K562 (cell line): Measurements from ENCODE around the gene ME3. TPM values are rescaled to one million over a fixed set of nuclear protein-coding genes. Genes with fewer than 3 reads are reported as not detected.

Experiments
- ATAC-seq: fragments of 200-7000 bp; cut with Tn5 transposase; 3 replicates; pipeline ENCODE4 v1.9.1; 2020; ENCODE audit warnings: moderate library complexity
- BruUV-seq: library from RNA; stranded (reverse); fragments of 400-500 nt; replicated peaks from 2 replicates; lab custom pipeline; 2021; lab: Mats Ljungman, UMichigan
- CTCF ChIA-PET: fragments of 300-600 bp; formaldehyde crosslinking; extraction: SDS; loops from one replicate; lab custom pipeline; 2021; ENCODE audit warnings: low intra/inter-chr PET ratio; lab: Yijun Ruan, JAX
- POLR2A ChIA-PET: fragments of 300-600, 350-650 bp; sonication (Branson Sonifier 250); formaldehyde crosslinking; extraction: SDS; loops from one replicate; lab custom pipeline; 2021; ENCODE audit warnings: antibody characterized with exemption, inconsistent platforms; lab: Yijun Ruan, JAX
- DNase-seq, 4 experiments: peaks; one replicate each; pipeline versions ENCODE4 v3.0.0 to v3.0.0-alpha.2; 2011 to 2018; ENCODE audit warnings: low spot score in 3 of 4, mixed read lengths in 3 of 4; ENCODE audit errors: extremely low read depth in 1 of 4
- FAIRE-seq: peaks from 2 replicates; lab custom pipeline; 2011; peaks lifted over from hg19 to GRCh38; lab: Jason Lieb, UNC
- H2AFZ ChIP-seq: 2 replicates; pipeline ENCODE4 v1.6.0; 2011; ENCODE audit warnings: low read depth, low read length, control low read depth, inconsistent platforms
- H3K27ac ChIP-seq: fragments of 200-600 bp; 3 replicates; pipeline ENCODE4 v1.8.0; 2011; ENCODE audit warnings: low read depth, mild to moderate bottlenecking, control low read depth, inconsistent platforms, low read length, moderate library complexity, mixed read lengths; ENCODE audit errors: extremely low read depth
- H3K27me3 ChIP-seq, 2 experiments: fragments of 300-600 bp in 1 of 2; 2 replicates in 1 of 2; 3 replicates in 1 of 2; pipeline versions ENCODE4 v1.6.0 to v1.8.0; 2011; ENCODE audit warnings: inconsistent platforms in 2 of 2, low read length in 2 of 2, mild to moderate bottlenecking in 1 of 2, mixed read lengths in 1 of 2, moderate library complexity in 1 of 2; ENCODE audit not compliant: control insufficient read depth in 2 of 2, insufficient read depth in 2 of 2
- H3K36me3 ChIP-seq: fragments of 300-600 bp; 3 replicates; pipeline ENCODE4 v1.8.0; 2011; ENCODE audit warnings: mild to moderate bottlenecking, low read length, inconsistent platforms; ENCODE audit not compliant: control insufficient read depth, insufficient read depth
- H3K4me1 ChIP-seq, 2 experiments: fragments of 200-600 bp in 1 of 2; replicated peaks in 1 of 2; 2 replicates in 1 of 2; 3 replicates in 1 of 2; pipeline versions ENCODE4 v1.5.1 to v1.8.0; 2011; ENCODE audit warnings: inconsistent platforms in 2 of 2, low read length in 2 of 2, mild to moderate bottlenecking in 1 of 2, mixed read lengths in 1 of 2, moderate library complexity in 1 of 2; ENCODE audit not compliant: control insufficient read depth in 2 of 2, insufficient read depth in 2 of 2
- H3K4me2 ChIP-seq: 2 replicates; pipeline ENCODE4 v1.6.1; 2011; ENCODE audit warnings: low read length, control low read depth, inconsistent platforms, mixed read lengths; ENCODE audit not compliant: insufficient read depth
- H3K4me3 ChIP-seq: fragments of 200-600 bp; sonication (generic), shearing (Covaris generic); 2 replicates; pipeline ENCODE4 v1.5.1; 2016; ENCODE audit warnings: control low read depth, inconsistent platforms
- H3K79me2 ChIP-seq: fragments of 200-600 bp; 3 replicates; pipeline ENCODE4 v1.8.0; 2011; ENCODE audit warnings: low read length, inconsistent platforms; ENCODE audit not compliant: control insufficient read depth, insufficient read depth
- H3K9ac ChIP-seq, 2 experiments: 2 replicates each; pipeline versions ENCODE4 v1.6.0 to v1.6.1; 2011; ENCODE audit warnings: low read depth in 2 of 2, low read length in 2 of 2, control low read depth in 1 of 2, inconsistent platforms in 1 of 2, mild to moderate bottlenecking in 1 of 2, mixed read lengths in 1 of 2; ENCODE audit not compliant: insufficient read depth in 1 of 2
- H3K9me1 ChIP-seq: one replicate; pipeline ENCODE4 v1.6.0; 2011; ENCODE audit warnings: inconsistent platforms, mild to moderate bottlenecking, low read length, moderate library complexity; ENCODE audit not compliant: control insufficient read depth, insufficient read depth
- H3K9me3 ChIP-seq: replicated peaks from 2 replicates; pipeline ENCODE4 v1.5.1; 2011; ENCODE audit warnings: low read depth, low read length, inconsistent platforms; ENCODE audit not compliant: control insufficient read depth, insufficient read depth
- H4K20me1 ChIP-seq: replicated peaks from 2 replicates; pipeline ENCODE4 v1.6.1; 2011; ENCODE audit warnings: low read length, inconsistent platforms, mixed read lengths; ENCODE audit not compliant: control insufficient read depth, insufficient read depth
- BACH1 ChIP-seq: fragments of 200-800 bp; sonication (Bioruptor generic); IDR thresholded peaks from 2 replicates; pipeline ENCODE4 v1.6.1; 2016; ENCODE audit warnings: missing genetic modification characterization, missing compliant biosample characterization
- CBFA2T3 ChIP-seq: fragments of 450-650 bp; IDR thresholded peaks from 2 replicates; pipeline ENCODE4 v1.6.1; 2017
- CLOCK ChIP-seq: fragments of 250-450 bp; sonication (Bioruptor Pico); IDR thresholded peaks from 2 replicates; pipeline ENCODE4 v1.4.0; 2020; ENCODE audit warnings: mild to moderate bottlenecking, moderate library complexity, borderline replicate concordance
- CREBBP ChIP-seq: IDR thresholded peaks from one replicate; pipeline ENCODE4 v1.6.1; 2012; ENCODE audit warnings: low read depth, mild to moderate bottlenecking, control low read depth, inconsistent platforms, low read length
- IRF1 ChIP-seq: sonication (generic); formaldehyde crosslinking; IDR thresholded peaks from 2 replicates; pipeline ENCODE4 v1.8.0; 2022; ENCODE audit warnings: missing genetic modification reagents, mild to moderate bottlenecking, borderline replicate concordance
- MITF ChIP-seq: IDR thresholded peaks from 2 replicates; pipeline ENCODE4 v1.6.1; 2014; ENCODE audit warnings: antibody characterized with exemption
- SETDB1 ChIP-seq: IDR thresholded peaks from one replicate; pipeline ENCODE4 v1.6.1; 2012; ENCODE audit warnings: low read length, control low read depth, inconsistent platforms
- USF1 ChIP-seq: sonication (generic); formaldehyde crosslinking; IDR thresholded peaks from 2 replicates; pipeline ENCODE4 v1.9.0; 2022; ENCODE audit warnings: mild to moderate bottlenecking, missing genetic modification reagents
- ZFP91 ChIP-seq: sonication (generic); formaldehyde crosslinking; IDR thresholded peaks from 2 replicates; pipeline ENCODE4 v1.8.0; 2022; ENCODE audit warnings: mild to moderate bottlenecking, missing genetic modification reagents
- ZNF41 ChIP-seq: fragments of 250-450 bp; sonication (Bioruptor Pico); conservative IDR thresholded peaks from 2 replicates; pipeline ENCODE4 v1.4.0; 2020; ENCODE audit warnings: mild to moderate bottlenecking
- ZNF76 ChIP-seq: fragments of 250-450 bp; sonication (Bioruptor Pico); IDR thresholded peaks from 2 replicates; pipeline ENCODE4 v1.4.0; 2020; ENCODE audit warnings: mild to moderate bottlenecking, moderate library complexity, borderline replicate concordance
- ZNF785 ChIP-seq: fragments of 250-450 bp; sonication (Bioruptor Pico); IDR thresholded peaks from 2 replicates; pipeline ENCODE4 v1.4.0; 2020; ENCODE audit warnings: mild to moderate bottlenecking
- WGBS: fragments of 100-300 bp; shearing (Covaris generic); methylation state at CpG from one replicate; pipeline ENCODE4 v1.1.6; 2016; ENCODE audit warnings: low coverage, mixed read lengths; ENCODE audit not compliant: insufficient coverage; ENCODE audit errors: missing lambda C conversion rate; 5-methylcytosine and 5-hydroxymethylcytosine counted together
- in situ Hi-C: fragments of 300-500 bp; cut with MboI; formaldehyde crosslinking; loops from 4 replicates; pipeline ENCODE4 v1.15.0; 2018; ENCODE audit warnings: inconsistent platforms, mixed read lengths
- intact Hi-C: fragments of 100-400 bp; cut with micrococcal nuclease; formaldehyde crosslinking; loops from 2 replicates; pipeline ENCODE4 v1.14.2; 2022
- polyA plus RNA-seq, 8 experiments: library from polyadenylated mRNA; depleted of rRNA in 4 of 8; stranded (reverse) in 5 of 8; unstranded in 3 of 8; fragments of >200 nt; fragmentation: Nextera tagmentation in 2 of 8; fragmentation: Illumina TruSeq in 1 of 8; extraction: Ambion mirVana in 2 of 8; extraction: Trizol in 1 of 8; gene quantifications; 2 replicates each; pipeline versions ENCODE4 v1.2.1 to v1.2.3, GENCODE V29; 2011 to 2014; ENCODE audit warnings: inconsistent platforms in 1 of 8, missing spikeins in 1 of 8
- total RNA-seq, 7 experiments: library from RNA; depleted of rRNA in 6 of 7; stranded (reverse); fragments of >200 nt in 6 of 7; fragmentation: Illumina TruSeq in 2 of 7; extraction: Trizol in 2 of 7; gene quantifications; 2 replicates each; pipeline versions ENCODE4 v1.2.1 to v1.2.3, GENCODE V29; 2011 to 2021; ENCODE audit warnings: low replicate concordance in 1 of 7

The ME3 gene
- total and polyA plus RNA-seq, 9 of the 15 experiments (the other 6 are each of a cell fraction or from before 2014, with no cell fraction given), result not detected

GRCh38 chr11:86592659-86593451 lies 79.6 kb downstream of the ME3 start (continued):
- no peak for TF ChIP-seq IRF1 (CRISPR knock-in tag)

- Histone ChIP-seq H3K36me3 (no peaks in the 10 kb centered on the region), H3K4me1 (peaks cover 2 to 11% of the 10 kb centered on the region in 2 experiments; a peak in 3 of 5 replicates), H3K9me3 (no peaks in the 10 kb centered on the region), H2AFZ (no peak overlapping the region), H3K9ac (no peak overlapping the region), H3K4me2 (no peak overlapping the region), H3K79me2 (no peaks in the 10 kb centered on the region), H3K4me3 (no peak overlapping the region), H3K9me1 (no peaks in the 10 kb centered on the region), H4K20me1 (0 out of 2 replicates have a peak, but pooled peaks cover 3% of the 10 kb centered on the region), H3K27me3 (peaks cover 0 to 2% of the 10 kb centered on the region in 2 experiments; a peak in 1 of 5 replicates), H3K27ac (no peak overlapping the region)
- in situ Hi-C loops, result no loop called here
- FAIRE-seq (no peak), DNase-seq (no peak), ATAC-seq (no peak)
- ChIA-PET CTCF (no interaction called here), POLR2A (interaction anchor here (1.2 kb wide), 1 partner anchor 17 kb away, joined by 3 read pairs; no protein-coding TSS in a partner anchor)
- intact Hi-C loops, result no loop called here
- 0% methylated on average over 1 of the region's 1 CpG for WGBS
- BruUV-seq, result no TSS peak
- no peak for TF ChIP-seq ZNF41
- no peak for TF ChIP-seq CLOCK
- TF ChIP-seq ZFP91 (CRISPR knock-in tag), result no peak
- no peak for TF ChIP-seq ZNF76 (CRISPR knock-in tag)
- no peak for TF ChIP-seq MITF
- TF ChIP-seq SETDB1, result no peak
- TF ChIP-seq USF1 (CRISPR knock-in tag), result no peak
- TF ChIP-seq CREBBP, result no peak
- TF ChIP-seq CBFA2T3, result no peak
- no peak for TF ChIP-seq ZNF785 (CRISPR knock-in tag)
- TF ChIP-seq BACH1 (tag), result no peak
Measured at GRCh38 chr11:86592047-86592591, 80.3 kb downstream of the ME3 start.
